HG03095 (cell line): ENCODE measurements around the gene ANKRD28.
A peak's percentile ranks its signal among the peaks of the same experiment; 100 is the strongest.

Experiments used
- ATAC-seq: cut with Tn5 transposase; IDR thresholded peaks from one replicate; pipeline ENCODE4 v1.9.1; 2021; ENCODE audit warnings: moderate library complexity; ENCODE audit not compliant: unreplicated experiment

The ANKRD28 gene

DNA sequence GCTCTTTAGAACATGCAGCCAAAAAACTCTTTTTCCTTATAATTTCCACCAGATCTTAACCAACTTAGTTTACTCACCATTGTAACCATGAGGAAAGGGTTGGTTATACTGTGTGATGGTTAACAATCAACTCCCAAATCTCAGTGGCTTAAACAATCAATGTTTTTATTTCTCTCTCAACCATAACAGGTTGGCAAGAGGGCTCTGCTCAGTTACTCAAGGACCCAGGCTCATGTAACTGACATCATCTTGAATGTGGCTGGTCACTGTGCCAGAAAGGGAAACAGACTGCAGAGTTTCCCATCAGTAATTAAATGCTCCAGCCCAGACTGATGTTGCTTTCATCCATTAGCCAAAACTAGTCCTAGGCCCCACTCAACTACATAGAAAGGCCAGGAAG, 69.0 kb downstream of the ANKRD28 start:
- no peak for ATAC-seq

- no peak for ATAC-seq
Observed at GRCh38 chr3:15726881-15727280, 70.9 kb downstream of the ANKRD28 start.

DNA sequence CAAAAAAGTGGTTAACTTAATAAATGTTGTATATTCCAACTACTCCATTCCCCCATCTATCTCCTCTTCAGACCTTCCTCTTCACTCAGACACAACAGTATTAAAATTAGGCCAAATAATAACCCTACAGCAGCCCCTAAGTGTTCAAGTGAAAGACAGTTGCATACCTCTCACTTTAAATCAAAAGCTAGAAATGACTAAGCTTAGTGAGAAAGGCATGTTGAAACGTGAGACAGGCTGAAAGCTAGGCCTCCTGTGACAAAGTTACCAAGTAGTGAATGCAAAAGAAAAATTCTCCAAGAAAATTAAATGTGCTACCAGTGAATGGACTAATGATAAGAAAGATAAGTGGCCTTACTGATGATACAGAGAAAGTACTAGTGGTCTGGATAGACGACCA, 71.7 kb downstream of the ANKRD28 start:
- peak; percentile 86 for ATAC-seq

DNA sequence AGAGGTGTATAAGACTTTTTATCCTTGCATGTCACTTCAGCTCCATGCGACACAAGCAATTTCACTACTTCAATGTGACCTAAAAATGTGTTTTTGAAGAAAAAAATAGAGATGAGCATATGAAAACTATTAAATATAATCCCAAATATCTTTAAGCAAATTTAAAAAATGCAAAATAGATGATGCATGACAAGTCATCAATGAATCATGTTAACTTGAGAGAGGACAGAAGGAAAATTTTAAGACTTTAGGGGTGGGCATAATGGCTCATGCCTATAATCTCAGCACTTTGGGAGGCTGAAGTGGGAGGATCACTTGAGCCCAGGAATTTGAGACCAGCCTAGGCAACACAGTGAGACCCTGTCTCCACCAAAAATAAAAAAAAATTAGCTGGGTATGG, 73.3 kb downstream of the ANKRD28 start:
- no peak for ATAC-seq

GRCh38 chr3:15723624-15723884, 74.2 kb downstream of the ANKRD28 start:
- ATAC-seq = no peak

DNA sequence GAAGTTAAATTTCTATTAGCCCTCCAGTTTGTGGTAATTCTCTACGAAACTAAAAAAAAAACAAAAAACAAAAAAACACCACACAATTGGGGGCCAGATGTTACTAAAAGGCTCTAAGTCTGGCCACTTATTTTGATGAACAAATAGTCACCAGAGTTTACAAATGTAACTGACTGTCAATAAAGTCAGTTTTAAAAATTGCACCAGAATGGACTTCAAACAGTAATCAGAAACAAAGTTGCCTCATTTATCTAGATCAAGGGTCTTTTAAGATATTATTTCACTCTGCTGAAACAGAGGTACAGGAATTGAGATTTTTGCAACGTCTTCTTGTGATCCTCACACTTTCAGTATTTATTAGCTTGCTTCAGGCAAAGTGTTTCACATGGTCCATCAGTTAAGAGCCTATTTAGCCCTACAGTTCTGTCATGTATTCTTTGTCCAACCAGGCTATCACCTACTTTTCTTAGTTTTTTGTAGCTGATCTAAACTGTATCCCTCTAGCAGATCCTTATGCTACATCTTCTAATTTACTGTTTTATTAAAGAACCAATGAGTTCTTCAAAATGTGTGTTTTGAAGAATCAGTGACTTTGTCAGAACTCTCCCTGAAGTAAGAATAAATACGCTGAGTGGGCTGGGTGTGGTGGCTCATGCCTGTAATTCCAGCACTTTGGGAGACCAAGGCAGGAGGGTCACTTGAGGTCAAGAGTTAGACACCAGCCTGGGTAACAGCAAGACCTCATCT, 74.7 kb downstream of the ANKRD28 start:
- no peak for ATAC-seq

DNA sequence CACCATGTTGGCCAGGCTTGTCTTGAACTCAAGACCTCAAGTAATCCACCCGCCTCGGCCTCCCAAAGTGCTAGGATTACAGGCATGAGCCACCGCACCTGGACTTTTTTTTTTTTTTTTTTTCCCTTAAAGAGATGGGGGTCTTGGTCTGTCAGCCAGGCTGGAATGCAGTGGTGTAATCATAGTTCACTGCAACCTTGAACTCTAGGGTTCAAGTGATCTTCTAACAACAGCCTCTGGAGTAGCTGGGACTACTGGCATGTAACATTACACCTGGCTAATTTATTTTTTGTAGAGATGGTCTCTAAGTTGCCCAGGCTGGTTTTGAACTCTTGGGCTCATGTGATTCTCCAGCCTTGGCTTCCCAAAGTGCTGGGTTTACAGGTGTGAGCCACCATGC, 81.6 kb downstream of the ANKRD28 start:
- ATAC-seq = no peak

DNA sequence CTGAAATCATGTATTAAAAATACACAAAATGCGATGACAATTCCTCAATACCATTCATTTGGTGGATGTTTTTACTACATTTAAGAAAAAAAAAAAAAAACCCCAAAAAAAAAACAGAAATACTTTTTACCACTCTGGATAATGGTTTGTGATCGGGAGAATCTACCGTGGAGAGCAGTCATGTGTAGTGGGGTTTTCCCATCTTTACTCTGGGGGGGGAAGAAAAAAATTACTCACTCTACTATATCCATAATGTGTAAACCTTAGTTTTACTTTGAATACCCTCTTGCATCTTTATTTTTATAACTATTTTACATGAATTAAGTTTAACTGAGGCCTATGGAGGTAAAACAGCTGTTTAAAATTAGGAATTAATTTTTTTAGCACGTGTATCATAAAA, 83.3 kb downstream of the ANKRD28 start:
- ATAC-seq = no peak

- ATAC-seq = no peak
Observed at GRCh38 chr3:15713364-15713763, 84.4 kb downstream of the ANKRD28 start.

DNA sequence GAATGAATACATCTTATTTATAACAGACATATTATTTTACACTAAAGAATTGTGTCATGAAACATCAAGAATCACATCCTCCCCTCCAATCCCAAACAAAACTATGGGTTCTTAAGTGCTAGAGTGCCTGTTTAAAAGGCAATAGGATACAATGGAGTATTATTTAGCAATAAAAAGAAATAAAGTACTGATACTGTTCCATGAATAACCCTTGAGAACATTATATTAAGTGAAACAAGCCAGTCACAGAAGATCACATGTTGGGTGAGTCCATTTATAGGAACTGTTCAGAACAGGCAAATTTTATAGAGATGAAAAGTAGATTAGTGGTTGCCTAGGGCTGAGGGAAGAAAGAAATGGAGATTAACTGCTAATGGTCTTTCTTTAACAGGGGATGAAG, 86.5 kb downstream of the ANKRD28 start:
- no peak for ATAC-seq

GRCh38 chr3:15708882-15709677, 88.7 kb downstream of the ANKRD28 start:
- ATAC-seq = no peak

GRCh38 chr3:15707779-15708178, 90.0 kb downstream of the ANKRD28 start:
- ATAC-seq = no peak

GRCh38 chr3:15703346-15703745, 94.4 kb downstream of the ANKRD28 start:
- ATAC-seq = no peak

- no peak for ATAC-seq
Observed at GRCh38 chr3:15694628-15695027, 103.2 kb downstream of the ANKRD28 start.

- ATAC-seq = no peak
Observed at GRCh38 chr3:15693355-15693754, 104.4 kb downstream of the ANKRD28 start.

GRCh38 chr3:15690748-15691147, 107.0 kb downstream of the ANKRD28 start:
- ATAC-seq = no peak

DNA sequence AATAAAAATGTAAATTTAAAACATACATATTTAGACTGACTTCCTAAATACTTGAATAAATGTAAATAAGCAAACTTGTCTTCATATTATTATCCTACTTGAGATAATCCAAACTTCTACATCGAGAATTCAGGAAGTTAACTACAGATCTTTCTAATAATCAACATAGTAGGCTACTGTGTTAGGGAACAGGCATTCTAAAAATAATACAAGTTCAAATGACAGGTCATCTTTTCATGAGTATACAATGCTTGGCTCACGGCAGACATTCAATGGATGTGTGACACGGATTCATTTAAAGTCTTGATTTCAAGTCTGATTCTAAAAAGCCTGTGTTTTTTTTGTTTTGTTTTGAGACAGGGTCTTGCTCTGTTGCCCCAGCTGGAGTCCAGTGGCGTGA, 107.5 kb downstream of the ANKRD28 start:
- ATAC-seq = no peak

DNA sequence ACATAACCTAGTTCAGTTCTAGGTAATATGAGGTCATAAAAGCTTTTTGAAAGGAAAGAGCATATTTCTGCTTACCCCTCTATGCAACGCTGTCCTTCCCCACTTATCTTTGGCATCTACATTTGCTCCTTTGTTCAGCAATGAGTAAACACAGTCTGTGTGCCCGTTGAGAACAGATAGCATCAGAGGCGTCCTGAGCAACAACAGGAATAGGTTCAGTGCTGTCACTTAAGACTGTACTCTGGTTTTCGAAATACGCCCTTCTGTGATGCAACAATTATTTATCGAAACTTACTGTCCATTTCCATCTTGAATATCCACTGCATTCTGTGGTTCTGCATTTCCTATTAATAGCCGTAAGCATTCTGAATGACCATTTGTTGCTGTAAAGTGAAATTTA, 111.9 kb downstream of the ANKRD28 start:
- ATAC-seq = no peak

DNA sequence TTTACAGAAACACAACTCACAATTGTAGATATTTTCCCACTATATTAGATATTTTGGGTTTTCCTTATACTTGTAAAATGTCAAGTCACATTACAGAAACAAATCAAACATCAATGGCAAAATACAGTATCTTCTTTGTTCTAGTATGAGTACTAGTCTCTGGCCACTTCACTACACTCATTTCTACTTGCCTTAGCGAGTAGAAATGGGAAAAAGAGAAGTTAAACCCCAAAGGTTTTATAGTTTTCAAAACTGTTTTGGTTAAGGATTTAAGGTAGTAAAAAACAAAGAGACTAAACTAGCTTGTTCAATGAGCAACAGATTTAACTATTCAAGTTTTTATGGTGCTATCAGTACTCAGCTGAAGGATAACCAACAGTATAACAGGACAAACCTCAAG, 114.5 kb downstream of the ANKRD28 start:
- no peak for ATAC-seq

GRCh38 chr3:15682561-15683185, 115.1 kb downstream of the ANKRD28 start:
- ATAC-seq = no peak

- no peak for ATAC-seq
Observed at GRCh38 chr3:15681668-15682067, 116.1 kb downstream of the ANKRD28 start.

DNA sequence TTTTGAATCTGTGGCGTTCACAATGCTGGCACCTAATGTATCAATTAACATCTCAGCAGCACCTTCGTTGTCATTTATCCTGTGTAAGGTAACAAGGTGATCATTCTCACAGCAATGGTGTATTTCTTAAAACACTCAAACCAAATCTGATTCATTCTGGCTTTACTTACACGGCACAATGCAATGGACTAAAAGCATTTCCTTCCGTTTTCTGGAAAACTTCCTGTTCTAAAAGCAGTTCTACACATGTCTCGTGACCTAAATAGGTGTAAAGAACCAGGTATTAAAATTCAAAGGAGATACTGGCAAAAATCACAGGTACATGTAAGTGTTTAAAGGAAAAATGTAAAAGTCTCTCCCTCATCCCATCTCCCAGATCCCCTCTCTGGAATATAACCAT, 118.5 kb downstream of the ANKRD28 start:
- ATAC-seq = no peak
